ENCODE results near the gene SIDT1. TPM values are rescaled to one million over a fixed set of nuclear protein-coding genes. Genes with fewer than 3 reads are reported as not detected.

Gene SIDT1
- total and polyA plus RNA-seq, 4 donors = 0.08 to 2.2 (median 0.82) TPM

DNA sequence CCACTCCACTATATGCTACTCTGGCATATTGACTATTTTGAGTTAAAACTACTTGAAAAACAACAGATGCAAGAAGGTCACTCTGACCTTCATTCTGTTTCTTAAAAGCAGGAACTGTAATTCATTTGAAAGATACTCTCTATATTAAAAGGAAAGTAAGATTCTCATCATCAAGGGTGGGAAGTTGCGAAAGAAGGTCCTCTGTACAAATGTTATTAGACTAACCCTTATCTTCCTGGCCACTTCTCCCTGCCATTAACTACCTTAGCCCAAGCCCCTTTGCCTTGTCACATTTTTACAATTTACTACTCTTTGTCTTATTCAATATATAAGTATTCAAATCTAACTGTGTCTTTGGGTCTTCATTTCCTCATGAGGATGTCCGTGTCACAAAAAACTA lies 16.1 kb downstream of the SIDT1 start:
- no peak for TF ChIP-seq JUND (IDR thresholded peaks at IDR 0.05)
- TF ChIP-seq RXRA (IDR thresholded peaks at IDR 0.05) = no peak
- TF ChIP-seq HNF4G (IDR thresholded peaks at IDR 0.05) = no peak
- TF ChIP-seq HNF4A (conservative IDR thresholded peaks at IDR 0.05) = no peak
- Histone ChIP-seq H3K36me3 (ENCODE audit: control insufficient read depth in 4 of 4, insufficient read depth in 3 of 4, low read depth in 1 of 4, low read length in 3 of 4) (no peaks in the 10 kb centered on the region), H3K4me1 (ENCODE audit: control insufficient read depth in 4 of 4, insufficient read depth in 4 of 4, low read length in 3 of 4) (no peaks in the 10 kb centered on the region), H3K27me3 (ENCODE audit: control insufficient read depth in 4 of 4, insufficient read depth in 4 of 4, low read length in 3 of 4) (no peaks in the 10 kb centered on the region), H3K27ac (ENCODE audit: low read depth in 1 of 2, low read length in 2 of 2) (no peak overlapping the region), H3K4me3 (ENCODE audit: low read depth in 1 of 3, low read length in 3 of 3) (no peak overlapping the region), H3K9ac (ENCODE audit: low read depth in 1 of 2, low read length in 2 of 2) (no peak overlapping the region), H3K9me3 (ENCODE audit: control insufficient read depth in 4 of 4, low read length in 3 of 4) (no peaks in the 10 kb centered on the region)
- WGBS = 97% methylated on average over 2 of the region's 2 CpGs
- no peak for DNase-seq (ENCODE audit: low spot score)

- no peak for DNase-seq (ENCODE audit: low spot score)
- Histone ChIP-seq H3K9me3 (ENCODE audit: control insufficient read depth in 4 of 4, low read length in 3 of 4) (no peaks in the 10 kb centered on the region), H3K27me3 (ENCODE audit: control insufficient read depth in 4 of 4, insufficient read depth in 4 of 4, low read length in 3 of 4) (no peaks in the 10 kb centered on the region), H3K27ac (ENCODE audit: low read depth in 1 of 2, low read length in 2 of 2) (no peak overlapping the region), H3K4me1 (ENCODE audit: control insufficient read depth in 4 of 4, insufficient read depth in 4 of 4, low read length in 3 of 4) (no peaks in the 10 kb centered on the region), H3K36me3 (ENCODE audit: control insufficient read depth in 4 of 4, insufficient read depth in 3 of 4, low read depth in 1 of 4, low read length in 3 of 4) (no peaks in the 10 kb centered on the region), H3K9ac (ENCODE audit: low read depth in 1 of 2, low read length in 2 of 2) (no peak overlapping the region), H3K4me3 (ENCODE audit: low read depth in 1 of 3, low read length in 3 of 3) (no peak overlapping the region)
- TF ChIP-seq JUND (IDR thresholded peaks at IDR 0.05) = no peak
- 64% methylated on average over 5 of the region's 5 CpGs for WGBS
These were observed 19.5 kb downstream of the SIDT1 start for GRCh38 chr3:113551820-113552219.

DNA sequence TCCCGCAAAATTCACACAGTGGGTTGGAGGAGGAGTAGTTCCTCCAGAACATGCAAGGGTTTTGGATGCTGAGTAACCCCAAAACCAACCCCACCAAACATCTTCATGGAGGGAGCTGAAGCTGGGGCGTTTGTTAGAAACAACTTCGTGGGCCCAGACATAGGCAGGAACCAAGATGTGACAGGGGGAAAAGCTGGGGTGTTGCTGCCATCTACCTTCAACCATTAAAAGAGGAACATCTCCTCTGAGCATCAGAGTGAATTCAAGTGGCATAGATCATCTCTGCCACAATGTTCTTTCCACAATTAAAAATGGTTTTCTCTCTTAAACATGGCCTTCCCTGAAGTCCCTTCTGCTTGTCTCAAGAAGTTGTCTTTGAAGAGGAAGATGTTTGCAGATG lies 20.5 kb downstream of the SIDT1 start:
- H3K27ac ChIP-seq (ENCODE audit: low read depth in 1 of 2, low read length in 2 of 2) = no peak overlapping the region
- H3K4me1 ChIP-seq (ENCODE audit: control insufficient read depth in 4 of 4, insufficient read depth in 4 of 4, low read length in 3 of 4) = no peaks in the 10 kb centered on the region
- no peak overlapping the region for H3K9ac ChIP-seq (ENCODE audit: low read depth in 1 of 2, low read length in 2 of 2)
- H3K27me3 ChIP-seq (ENCODE audit: control insufficient read depth in 4 of 4, insufficient read depth in 4 of 4, low read length in 3 of 4) = no peaks in the 10 kb centered on the region
- H3K4me3 ChIP-seq (ENCODE audit: low read depth in 1 of 3, low read length in 3 of 3) = no peak overlapping the region
- 63% methylated on average over 3 of the region's 3 CpGs for WGBS
- DNase-seq (ENCODE audit: low spot score) = no peak
- no peak for TF ChIP-seq HNF4A (conservative IDR thresholded peaks at IDR 0.05)
- no peak for TF ChIP-seq HNF4G (IDR thresholded peaks at IDR 0.05)
- peak; percentile 49 to 51 for TF ChIP-seq RAD21 (IDR thresholded peaks at IDR 0.05)
- TF ChIP-seq YY1 (IDR thresholded peaks at IDR 0.05) = no peak
- TF ChIP-seq, protein P1, sequence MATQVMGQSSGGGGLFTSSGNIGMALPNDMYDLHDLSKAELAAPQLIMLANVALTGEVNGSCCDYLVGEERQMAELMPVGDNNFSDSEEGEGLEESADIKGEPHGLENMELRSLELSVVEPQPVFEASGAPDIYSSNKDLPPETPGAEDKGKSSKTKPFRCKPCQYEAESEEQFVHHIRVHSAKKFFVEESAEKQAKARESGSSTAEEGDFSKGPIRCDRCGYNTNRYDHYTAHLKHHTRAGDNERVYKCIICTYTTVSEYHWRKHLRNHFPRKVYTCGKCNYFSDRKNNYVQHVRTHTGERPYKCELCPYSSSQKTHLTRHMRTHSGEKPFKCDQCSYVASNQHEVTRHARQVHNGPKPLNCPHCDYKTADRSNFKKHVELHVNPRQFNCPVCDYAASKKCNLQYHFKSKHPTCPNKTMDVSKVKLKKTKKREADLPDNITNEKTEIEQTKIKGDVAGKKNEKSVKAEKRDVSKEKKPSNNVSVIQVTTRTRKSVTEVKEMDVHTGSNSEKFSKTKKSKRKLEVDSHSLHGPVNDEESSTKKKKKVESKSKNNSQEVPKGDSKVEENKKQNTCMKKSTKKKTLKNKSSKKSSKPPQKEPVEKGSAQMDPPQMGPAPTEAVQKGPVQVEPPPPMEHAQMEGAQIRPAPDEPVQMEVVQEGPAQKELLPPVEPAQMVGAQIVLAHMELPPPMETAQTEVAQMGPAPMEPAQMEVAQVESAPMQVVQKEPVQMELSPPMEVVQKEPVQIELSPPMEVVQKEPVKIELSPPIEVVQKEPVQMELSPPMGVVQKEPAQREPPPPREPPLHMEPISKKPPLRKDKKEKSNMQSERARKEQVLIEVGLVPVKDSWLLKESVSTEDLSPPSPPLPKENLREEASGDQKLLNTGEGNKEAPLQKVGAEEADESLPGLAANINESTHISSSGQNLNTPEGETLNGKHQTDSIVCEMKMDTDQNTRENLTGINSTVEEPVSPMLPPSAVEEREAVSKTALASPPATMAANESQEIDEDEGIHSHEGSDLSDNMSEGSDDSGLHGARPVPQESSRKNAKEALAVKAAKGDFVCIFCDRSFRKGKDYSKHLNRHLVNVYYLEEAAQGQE (IDR thresholded peaks at IDR 0.05) = no peak
- no peaks in the 10 kb centered on the region for H3K36me3 ChIP-seq (ENCODE audit: control insufficient read depth in 4 of 4, insufficient read depth in 3 of 4, low read depth in 1 of 4, low read length in 3 of 4)
- H3K9me3 ChIP-seq (ENCODE audit: control insufficient read depth in 4 of 4, low read length in 3 of 4) = no peaks in the 10 kb centered on the region

GRCh38 chr3:113555138-113555537 lies 22.8 kb downstream of the SIDT1 start:
- Histone ChIP-seq H3K4me1 (ENCODE audit: control insufficient read depth in 4 of 4, insufficient read depth in 4 of 4, low read length in 3 of 4) (no peaks in the 10 kb centered on the region), H3K9me3 (ENCODE audit: control insufficient read depth in 4 of 4, low read length in 3 of 4) (no peaks in the 10 kb centered on the region), H3K36me3 (ENCODE audit: control insufficient read depth in 4 of 4, insufficient read depth in 3 of 4, low read depth in 1 of 4, low read length in 3 of 4) (no peaks in the 10 kb centered on the region), H3K27ac (ENCODE audit: low read depth in 1 of 2, low read length in 2 of 2) (no peak overlapping the region), H3K27me3 (ENCODE audit: control insufficient read depth in 4 of 4, insufficient read depth in 4 of 4, low read length in 3 of 4) (no peaks in the 10 kb centered on the region), H3K9ac (ENCODE audit: low read depth in 1 of 2, low read length in 2 of 2) (no peak overlapping the region), H3K4me3 (ENCODE audit: low read depth in 1 of 3, low read length in 3 of 3) (no peak overlapping the region)
- TF ChIP-seq FOXA1 (IDR thresholded peaks at IDR 0.05) (no peak), MAX (IDR thresholded peaks at IDR 0.05) (no peak), NR2F2 (IDR thresholded peaks at IDR 0.05) (no peak), JUND (IDR thresholded peaks at IDR 0.05) (no peak), RXRA (IDR thresholded peaks at IDR 0.05) (no peak), FOXA2 (IDR thresholded peaks at IDR 0.05) (no peak)
- TF ChIP-seq, protein P1 (IDR thresholded peaks at IDR 0.05) = no peak
- DNase-seq (ENCODE audit: low spot score) = no peak
- 97% methylated on average over 1 of the region's 1 CpG for WGBS

All from liver (tissue), 9 donors.